HG03378 (cell line): Measurements from ENCODE around the gene TEX14.
"Not testable (repeated sequence)": the region's sequence is repeated elsewhere in the genome, so short reads cannot be mapped to it uniquely, and the experiment has no call there.

Source experiments
- ATAC-seq: cut with Tn5 transposase; IDR thresholded peaks from one replicate; pipeline ENCODE4 v1.9.1; 2021; ENCODE audit warnings: mild to moderate bottlenecking, moderate library complexity; ENCODE audit not compliant: unreplicated experiment

Gene TEX14

GRCh38 chr17:58690033-58690432, 1.8 kb downstream of the TEX14 start:
- not testable (repeated sequence) for ATAC-seq

DNA sequence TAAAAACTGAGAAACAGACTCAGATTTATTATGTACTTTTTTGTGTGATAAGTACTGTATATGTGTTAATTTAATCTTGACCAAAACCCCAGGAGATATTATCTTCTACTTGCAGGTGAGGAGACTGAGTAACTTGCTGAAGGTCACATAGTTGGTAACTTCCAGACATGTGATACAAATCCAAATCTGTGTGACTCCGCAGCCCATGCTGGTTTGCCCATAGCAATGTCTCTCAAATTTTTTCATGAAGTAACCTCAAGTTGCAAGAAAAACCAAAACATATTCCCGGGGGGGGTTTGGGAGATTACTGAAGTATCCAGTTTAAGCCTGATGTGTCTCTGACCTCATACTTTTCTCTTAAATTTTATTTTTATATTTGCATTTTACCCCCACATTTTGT, 3.3 kb downstream of the TEX14 start:
- ATAC-seq = no peak

- ATAC-seq = no peak
These were observed 4.9 kb downstream of the TEX14 start for GRCh38 chr17:58686980-58687379.

DNA sequence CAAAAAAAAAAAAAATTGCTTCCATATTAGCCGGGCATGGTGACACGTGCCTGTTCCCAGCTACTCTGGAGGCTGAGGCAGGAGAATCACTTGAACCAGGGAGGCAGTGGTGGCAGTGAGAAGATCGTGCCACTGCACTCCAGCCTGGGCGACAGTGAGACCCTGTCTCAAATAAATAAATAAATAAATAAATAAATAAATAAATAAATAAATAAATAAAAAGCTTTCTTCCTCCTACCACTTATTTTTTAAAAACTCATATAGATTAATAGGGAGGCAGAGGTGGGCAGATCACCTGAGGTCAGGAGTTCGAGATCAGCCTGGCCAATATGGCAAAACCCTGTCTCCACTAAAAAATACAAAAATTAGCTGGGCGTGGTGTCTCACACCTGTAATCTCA, 7.4 kb downstream of the TEX14 start:
- not testable (repeated sequence) for ATAC-seq

GRCh38 chr17:58684003-58684402, 7.8 kb downstream of the TEX14 start:
- no peak for ATAC-seq

DNA sequence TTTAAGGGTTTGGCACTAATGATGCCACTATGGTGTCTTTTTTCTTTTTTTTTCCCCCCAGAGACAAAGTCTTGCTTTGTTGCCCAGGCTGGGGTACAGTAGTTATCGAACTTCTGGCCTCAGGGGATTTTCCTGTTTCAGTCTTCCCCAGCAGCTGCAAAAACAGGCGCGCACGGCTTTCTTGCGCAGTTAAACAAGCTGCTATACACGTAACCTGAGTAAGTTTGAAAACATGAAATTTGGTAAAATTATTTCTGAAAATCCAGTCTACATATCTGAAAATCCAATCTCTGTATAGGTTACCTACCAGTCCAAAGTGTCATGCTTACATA, 11.8 kb downstream of the TEX14 start:
- ATAC-seq = no peak

DNA sequence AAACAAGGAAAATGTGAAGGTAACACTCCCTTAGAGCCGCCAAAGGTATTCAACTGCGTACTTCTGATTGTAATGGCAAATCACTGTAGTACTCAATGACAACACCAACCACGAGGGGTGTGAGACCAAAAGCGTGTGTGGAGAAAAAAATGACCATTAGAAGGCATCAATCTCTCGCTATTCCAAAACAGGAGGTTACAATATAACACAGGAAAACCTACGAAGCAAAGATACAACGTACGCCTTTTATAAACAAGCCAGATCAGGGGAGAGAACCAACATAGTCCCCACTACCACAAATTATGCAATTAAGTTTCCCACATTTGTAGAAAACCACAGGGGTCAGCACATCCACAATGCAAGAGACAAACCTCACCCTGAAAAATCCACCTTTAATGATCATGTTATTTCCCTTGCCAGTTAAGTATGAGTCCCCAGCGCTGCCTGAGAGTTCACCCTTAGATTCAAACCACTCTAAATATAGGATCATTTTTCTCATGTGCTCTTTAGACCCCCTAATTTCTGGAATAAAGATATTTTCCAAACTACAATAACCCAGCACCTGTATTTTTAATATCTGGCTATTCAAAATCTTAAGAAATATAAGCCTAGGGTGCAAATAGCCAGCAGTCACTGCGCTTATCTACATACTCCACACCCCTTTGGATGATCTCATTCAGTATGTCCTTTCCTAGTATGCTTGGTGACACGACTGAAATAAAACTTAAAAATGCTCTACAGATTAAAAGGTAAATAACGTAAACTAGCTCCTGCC, 12.4 kb downstream of the TEX14 start:
- ATAC-seq = no peak

- ATAC-seq = not testable (repeated sequence)
These were observed 13.6 kb downstream of the TEX14 start for GRCh38 chr17:58678287-58678686.

- ATAC-seq = no peak
These were observed 14.5 kb downstream of the TEX14 start for GRCh38 chr17:58677194-58677880.

DNA sequence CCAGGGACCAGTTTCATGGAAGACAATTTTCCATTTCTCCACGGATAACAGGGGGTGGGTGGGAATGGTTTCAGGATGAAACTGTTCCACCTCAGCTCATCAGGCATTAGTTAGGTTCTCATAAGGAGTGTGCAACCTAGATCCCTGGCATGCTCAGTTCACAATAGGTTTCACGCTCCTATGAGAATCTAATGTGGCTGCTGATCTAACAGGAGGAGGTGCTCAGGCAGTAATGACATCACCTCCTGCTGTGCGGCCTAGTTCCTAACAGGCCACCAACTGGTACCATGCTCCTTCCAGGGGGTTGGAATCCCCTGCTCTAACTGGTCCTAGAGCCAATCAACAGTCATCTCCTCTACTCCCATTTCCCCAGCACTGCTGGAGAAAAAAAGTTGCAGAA, 19.9 kb downstream of the TEX14 start:
- ATAC-seq = no peak

- no peak for ATAC-seq
These were observed 22.0 kb downstream of the TEX14 start for GRCh38 chr17:58669853-58670252.

DNA sequence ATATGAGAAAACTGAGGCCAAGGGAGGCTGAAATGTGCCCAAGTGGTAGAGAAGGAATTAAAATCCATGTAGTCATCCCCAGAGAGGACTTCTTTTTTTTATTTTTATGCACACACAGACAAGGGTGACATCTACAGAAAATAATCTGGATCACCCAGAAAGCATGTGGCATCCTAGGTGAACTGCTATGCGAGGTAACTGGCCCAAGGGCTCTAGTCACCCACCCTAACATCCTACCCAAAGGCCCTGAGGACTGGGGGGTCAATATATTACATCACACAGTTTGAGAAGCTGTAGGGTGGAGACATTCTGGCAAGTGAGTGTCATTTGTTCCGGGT, 23.3 kb downstream of the TEX14 start:
- ATAC-seq = no peak

DNA sequence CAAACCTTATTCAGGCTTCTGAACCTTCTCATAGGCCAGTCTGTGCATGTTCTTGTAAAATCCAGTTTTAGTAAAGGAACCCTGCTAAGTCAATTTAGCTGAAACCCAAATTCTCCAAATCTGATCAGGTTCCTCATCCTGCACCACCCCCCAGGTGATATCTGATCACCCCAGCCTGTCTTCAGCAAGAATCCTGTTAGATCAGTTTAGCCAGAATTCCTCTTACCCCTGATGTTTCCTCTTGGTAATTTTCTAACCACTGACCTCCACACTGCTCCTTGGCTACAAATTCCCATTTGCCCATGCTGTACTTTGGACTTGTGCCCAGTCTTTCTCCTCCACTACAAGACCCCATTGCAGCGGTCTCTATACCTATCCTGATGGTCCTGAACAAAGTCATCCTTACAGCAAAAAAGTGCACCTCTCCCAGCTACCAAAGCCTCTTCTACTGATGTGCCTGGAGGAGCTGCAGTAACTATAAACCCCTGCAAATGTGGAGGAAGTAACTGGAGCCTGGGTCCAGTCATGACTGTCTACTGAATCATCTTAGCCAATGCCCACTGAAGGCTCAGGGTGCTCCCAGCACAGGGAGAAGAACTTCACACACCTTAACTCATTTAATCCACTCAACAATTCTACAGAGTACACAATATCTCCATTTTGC, 23.8 kb downstream of the TEX14 start:
- ATAC-seq = no peak

GRCh38 chr17:58666858-58667267, 25.0 kb downstream of the TEX14 start:
- ATAC-seq = no peak

GRCh38 chr17:58665946-58666857, 25.6 kb downstream of the TEX14 start:
- ATAC-seq = no peak

DNA sequence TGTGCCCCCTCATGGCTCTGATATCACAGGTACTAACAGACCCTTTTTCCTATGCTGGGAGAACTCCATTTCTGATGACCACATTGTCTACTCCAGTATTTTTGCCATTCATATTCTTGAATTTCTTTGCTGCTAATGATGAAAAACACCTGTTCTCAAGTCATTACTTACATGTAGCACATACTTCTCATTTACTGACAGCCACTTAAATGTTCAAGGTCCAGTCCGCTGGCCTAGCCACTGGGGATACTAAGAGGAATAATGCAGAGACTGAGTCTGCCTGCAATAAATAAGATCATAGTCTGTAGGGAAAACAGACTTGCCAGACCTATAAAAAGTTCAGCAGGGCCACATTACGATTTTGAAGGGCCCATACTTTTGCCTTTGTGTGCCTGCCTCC, 27.5 kb downstream of the TEX14 start:
- ATAC-seq = no peak

DNA sequence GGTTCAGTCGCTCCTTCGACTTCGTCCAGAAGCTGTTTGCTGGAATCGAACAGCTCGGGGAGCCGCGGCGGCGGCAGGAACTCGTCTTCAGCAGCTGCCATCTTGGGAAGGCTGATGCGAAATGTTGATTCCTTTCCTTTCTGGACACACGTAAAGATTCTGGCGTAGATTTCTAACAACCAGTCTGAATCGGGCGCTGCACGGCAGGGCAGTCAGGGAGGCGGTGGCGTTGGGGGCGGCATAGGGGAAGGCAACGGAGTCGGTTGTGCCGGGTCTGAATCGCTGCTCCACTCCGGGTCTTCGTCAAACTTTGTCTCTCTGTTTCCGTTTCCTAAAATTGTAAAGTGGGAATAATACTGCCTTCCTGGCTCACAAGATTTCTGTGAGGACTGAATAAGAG, 30.3 kb downstream of the TEX14 start:
- no peak for ATAC-seq

DNA sequence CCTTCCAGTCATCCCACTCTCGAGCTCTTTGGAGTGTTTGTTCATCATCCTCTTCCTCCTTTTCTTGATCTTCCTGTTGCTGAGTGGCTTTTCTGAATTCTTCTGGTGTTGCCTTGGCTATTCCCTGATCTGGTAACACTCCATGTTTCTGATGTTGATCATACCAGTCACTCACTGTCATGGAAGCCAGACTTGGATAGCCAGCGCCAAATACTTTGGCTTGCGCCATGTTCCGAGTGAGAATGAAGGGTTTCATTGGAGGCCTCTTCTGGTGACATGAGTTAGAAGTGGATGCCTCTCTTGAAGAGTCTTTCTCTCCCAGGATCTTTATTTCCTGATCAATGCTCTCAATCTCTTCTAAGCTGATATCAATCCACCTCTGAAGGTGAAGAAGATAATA, 31.2 kb downstream of the TEX14 start:
- no peak for ATAC-seq

DNA sequence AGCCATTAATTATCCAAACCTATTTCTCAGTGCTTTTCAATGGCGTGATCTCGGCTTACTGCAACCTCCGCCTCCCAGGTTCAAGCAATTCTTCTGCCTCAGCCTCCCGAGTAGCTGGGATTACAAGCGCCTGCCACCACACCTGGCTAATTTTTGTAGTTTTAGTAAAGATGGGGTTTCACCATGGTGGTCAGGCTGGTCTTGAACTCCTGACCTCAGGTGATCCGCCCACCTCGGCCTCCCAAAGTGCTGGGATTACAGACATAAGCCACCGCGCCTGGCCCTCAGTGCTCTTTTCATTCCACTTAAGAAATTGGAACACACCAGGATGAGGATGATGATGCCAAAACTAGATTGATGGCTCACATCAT, 32.1 kb downstream of the TEX14 start:
- ATAC-seq = not testable (repeated sequence)

GRCh38 chr17:58658804-58659713, 32.8 kb downstream of the TEX14 start:
- peak; percentile 58 for ATAC-seq
